ENCODE results near the gene FMNL1.
"Not testable (repeated sequence)": the region's sequence is repeated elsewhere in the genome, so short reads cannot be mapped to it uniquely, and the experiment has no call there.

The FMNL1 gene, protein sequence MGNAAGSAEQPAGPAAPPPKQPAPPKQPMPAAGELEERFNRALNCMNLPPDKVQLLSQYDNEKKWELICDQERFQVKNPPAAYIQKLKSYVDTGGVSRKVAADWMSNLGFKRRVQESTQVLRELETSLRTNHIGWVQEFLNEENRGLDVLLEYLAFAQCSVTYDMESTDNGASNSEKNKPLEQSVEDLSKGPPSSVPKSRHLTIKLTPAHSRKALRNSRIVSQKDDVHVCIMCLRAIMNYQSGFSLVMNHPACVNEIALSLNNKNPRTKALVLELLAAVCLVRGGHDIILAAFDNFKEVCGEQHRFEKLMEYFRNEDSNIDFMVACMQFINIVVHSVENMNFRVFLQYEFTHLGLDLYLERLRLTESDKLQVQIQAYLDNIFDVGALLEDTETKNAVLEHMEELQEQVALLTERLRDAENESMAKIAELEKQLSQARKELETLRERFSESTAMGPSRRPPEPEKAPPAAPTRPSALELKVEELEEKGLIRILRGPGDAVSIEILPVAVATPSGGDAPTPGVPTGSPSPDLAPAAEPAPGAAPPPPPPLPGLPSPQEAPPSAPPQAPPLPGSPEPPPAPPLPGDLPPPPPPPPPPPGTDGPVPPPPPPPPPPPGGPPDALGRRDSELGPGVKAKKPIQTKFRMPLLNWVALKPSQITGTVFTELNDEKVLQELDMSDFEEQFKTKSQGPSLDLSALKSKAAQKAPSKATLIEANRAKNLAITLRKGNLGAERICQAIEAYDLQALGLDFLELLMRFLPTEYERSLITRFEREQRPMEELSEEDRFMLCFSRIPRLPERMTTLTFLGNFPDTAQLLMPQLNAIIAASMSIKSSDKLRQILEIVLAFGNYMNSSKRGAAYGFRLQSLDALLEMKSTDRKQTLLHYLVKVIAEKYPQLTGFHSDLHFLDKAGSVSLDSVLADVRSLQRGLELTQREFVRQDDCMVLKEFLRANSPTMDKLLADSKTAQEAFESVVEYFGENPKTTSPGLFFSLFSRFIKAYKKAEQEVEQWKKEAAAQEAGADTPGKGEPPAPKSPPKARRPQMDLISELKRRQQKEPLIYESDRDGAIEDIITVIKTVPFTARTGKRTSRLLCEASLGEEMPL

DNA sequence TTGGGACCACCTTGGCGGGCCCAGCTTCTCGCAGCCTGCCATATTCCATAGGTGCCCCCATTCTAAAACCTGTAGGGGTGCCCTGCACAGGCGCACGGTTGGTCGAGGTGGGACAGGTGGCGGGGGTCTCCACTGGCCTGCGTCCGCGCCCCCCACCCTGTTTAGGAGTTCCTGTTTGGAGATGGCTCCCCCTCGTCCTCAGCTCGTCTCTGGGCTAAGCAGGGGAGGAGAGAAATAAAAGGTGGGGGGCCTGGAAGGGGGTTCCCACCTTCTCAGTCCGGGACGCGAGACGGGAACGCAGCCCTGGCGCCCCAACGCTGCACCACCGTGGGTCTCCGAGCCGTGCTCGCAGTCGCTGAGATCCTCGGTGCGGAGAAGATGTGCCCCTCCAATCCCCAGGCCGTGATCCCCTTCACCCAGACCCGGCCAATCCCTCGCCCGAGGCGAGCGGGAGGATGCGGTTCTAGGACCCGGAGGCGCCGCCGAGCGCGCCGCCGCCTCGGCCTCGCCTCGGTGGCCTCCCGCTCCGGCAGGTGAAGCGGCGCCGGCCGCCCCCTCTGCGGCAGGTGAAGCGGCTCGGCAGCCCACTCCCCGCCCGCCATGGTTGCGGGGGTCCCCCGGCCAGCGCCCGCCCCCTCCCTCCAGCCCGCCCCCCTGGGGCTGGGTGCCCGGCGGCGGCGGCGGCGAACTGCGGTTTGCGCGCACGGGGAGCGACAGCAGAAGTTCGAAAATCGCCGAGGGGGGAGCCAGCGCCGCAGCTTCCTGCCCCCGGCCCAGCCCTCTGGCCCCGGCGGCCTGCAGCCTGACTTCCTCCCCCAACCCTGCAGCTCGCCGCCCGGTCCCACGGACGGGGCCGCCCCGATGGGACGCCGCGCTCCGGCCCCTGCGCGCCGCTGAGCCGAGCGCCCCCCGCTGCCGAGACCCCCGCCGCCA lies at the start of gene FMNL1:
Gene FMNL1 (plus strand): TSS at position 805 of the 933 bp plus-strand sequence. CDS start 240 bp downstream, outside the sequence.
- DNase-seq (ENCODE audit: low spot score) = no peak

DNA sequence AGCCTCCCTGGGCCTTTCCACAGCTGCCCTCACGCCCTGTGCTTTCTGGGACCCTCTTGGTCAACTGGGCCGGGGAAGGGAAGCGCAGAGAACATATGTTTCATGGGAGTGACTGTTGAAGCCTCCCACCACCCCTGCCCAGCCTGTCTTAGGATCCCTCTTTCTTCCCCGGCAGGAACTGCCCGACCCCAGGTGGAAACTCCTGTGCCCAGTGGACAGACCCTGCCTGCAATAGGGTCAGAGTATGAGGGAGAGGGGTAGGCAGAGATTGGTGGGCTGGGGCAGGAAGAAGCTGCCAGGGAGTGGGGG lies 49.5 kb upstream of the FMNL1 start:
- no peak for DNase-seq (ENCODE audit: low spot score)

DNA sequence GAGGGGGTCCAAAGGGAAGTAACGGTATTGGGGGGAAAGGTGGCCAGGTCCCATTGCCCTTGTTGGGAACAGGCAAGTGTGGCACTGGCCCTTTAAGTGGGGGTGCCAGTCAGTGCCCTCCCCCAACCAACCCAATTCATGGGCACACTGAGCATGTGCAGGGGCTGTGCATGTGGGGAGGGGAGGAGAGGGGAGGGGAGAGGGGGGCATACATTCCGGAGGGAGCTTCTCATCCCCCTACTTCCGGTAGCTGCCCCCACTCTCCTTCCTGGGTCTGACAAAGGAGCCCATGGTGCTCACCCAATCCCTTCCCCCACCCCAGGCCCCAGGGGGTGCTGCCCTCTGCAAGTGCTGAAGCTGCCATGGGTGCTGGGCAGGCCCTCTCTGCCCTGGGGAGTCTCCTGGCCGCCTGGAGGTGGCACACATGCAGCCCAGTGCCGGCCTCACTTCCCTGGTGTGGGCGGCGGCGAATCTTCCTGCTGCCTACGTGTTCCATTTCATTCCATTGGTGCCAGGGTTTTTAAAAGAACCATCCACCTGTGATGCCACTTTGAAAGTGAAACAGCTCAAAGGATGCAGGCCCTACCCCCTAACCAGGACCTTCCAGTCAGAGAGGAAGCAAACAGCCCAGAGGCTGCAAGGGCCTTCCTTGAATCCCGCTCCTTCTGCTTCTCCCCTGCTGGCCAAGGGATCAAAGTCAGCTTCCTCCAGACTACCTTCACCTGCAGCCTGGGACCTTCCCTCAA lies 49.0 kb upstream of the FMNL1 start:
- DNase-seq (ENCODE audit: low spot score) = peak; percentile 98

DNA sequence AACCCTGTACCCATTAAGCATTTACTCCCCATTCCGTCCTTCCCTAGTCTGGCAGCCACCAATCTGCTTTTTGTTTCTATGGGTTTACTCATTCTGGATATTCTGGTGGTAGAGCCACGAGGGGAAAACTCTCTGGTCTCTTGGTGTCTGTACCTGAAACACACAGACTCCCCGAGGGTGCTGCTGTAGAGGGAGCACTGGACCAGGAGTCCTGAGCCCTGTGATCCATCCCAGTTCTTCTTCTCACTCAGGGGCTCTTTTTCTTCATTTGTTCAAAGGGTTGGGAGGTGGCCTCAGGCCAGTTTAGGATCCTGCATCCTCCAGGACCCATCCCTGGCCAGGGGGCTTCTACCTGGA lies 45.9 kb upstream of the FMNL1 start:
- no peak for DNase-seq (ENCODE audit: low spot score)

DNA sequence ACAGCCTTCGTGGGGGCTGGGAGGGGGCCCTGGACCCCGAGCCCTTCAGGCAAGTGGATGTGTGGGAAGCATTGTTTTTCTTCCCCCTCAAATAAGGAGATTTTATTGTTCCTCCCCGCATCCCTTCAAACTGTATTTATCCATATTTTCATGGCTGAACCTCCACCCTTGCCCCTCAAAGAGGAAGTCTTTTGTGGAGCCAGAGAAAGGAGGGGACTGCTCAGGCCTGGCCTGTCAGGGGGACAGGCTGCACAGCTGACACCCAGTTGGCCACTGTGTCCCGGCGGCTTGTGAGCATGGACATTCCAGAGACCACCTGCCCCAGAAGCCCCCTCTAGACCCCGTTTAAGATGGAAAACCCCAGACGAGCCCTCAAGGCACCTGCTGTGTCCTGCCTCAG lies 44.1 kb upstream of the FMNL1 start:
- no peak for DNase-seq (ENCODE audit: low spot score)

DNA sequence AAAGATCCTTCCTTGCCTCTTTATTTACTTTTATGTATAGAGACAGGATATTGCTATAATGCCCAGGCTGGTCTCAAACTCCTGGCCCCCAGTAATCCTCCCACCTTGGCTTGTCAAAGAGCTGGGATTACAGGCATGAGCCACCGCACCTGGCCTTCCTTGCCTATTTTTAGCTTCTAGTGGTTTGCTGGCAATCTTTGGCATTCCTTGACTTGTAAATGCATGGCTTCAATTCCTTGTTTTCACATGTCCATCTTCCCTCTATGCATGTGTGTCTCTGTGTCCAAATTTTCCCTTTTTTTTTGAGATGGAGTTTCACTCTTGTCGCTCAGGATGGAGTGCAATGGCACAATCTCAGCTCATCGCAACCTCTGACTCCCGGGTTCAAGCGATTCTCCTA lies 37.5 kb upstream of the FMNL1 start:
- no peak for DNase-seq (ENCODE audit: low spot score)

DNA sequence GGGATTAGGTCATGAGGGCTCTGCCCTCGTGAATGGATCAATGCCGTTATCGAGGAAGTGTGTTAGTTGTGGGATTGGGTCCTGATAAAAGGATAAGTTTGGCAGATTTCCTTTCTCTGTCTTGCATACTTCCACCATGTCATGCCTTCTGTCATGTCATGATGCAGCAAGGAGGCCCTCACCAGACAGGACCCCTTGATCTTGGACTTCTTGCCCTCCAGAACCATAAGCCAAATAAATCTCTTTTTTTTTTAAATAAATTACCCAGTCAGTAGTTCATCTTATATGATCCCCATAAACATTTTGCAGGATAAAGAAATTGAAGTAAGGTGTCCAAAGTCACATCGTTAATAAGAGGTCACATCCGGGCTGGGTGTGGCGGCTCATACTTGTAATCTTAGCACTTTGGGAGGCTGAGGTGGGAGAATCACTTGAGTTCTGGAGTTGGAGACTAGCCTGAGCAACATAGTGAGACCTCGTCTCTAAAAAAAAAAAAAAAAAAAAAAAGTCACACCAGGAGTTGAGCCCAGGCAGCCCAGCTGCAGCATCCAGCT lies 34.8 kb upstream of the FMNL1 start:
- no peak for DNase-seq (ENCODE audit: low spot score)

DNA sequence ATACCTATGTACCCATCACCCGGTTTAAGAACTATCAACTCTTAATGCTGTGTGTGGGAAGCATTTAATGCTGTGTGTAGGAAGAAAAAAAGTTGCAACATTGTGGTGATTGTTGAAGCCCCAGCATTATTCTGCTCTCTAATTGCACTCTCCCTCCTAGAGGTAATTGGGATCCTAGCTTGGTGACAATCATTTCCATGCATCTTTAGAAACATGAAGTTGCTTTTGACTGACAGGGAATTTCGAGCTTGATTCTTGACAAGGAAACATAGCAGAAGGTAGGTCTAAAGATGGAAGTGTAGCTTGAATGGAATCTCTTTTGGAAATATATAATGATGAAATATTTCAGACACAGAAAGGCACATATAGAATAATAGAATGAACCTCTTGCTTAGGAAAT lies 32.7 kb upstream of the FMNL1 start:
- no peak for DNase-seq (ENCODE audit: low spot score)

DNA sequence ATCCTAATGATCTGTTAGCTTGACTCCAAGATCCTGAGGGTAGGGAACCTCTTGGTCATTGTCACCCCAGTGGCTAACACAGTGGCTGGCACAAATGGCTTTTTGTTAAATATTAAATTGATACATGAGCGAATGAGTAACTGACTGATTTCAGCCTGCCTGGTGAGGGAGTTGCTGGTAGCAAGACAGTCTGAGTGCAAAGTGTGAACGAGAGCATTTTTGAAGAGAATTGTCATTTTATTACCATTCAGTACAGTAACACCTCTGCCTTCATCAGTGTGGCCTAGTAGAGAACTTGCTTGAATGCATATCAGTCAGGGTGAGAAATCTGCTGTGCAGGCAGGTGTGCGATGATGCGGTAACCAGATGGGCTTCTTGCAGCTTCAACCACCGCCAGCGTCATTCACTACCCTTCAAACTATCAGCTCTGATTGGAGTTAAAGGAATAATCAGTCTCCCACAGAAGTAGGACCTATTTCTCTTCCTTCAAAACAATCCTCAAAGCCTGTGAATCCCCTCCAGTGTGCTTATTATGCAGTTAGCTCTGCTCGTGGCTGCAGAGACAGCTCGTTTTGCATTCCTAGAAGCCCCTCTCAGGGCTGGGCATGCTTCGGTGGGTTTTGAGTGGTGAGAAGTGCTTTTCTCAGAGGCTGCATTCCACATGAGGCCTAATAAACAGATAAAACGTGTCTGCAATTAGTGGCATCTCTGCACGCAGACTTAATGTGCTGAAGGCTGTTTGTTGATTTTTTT lies 31.0 kb upstream of the FMNL1 start:
- no peak for DNase-seq (ENCODE audit: low spot score)

DNA sequence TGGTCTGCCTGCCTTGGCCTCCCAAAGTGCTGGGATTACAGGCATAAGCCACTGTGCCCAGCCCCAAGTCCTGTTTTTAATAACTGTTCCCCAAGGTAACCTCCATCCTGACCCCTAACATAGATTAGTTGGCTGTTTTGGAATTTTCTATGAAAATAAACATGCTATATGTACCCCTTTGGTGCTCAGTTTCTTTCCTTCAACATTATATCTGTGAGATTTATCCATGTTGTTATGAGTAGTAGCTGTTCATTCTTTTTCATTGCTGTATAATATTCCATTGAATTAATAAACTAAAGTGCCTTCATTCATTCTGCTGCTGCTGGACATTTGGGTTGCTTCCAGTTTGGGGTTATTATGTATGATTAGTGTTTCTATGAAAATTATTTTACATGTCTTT lies 26.3 kb upstream of the FMNL1 start:
- DNase-seq (ENCODE audit: low spot score) = no peak

DNA sequence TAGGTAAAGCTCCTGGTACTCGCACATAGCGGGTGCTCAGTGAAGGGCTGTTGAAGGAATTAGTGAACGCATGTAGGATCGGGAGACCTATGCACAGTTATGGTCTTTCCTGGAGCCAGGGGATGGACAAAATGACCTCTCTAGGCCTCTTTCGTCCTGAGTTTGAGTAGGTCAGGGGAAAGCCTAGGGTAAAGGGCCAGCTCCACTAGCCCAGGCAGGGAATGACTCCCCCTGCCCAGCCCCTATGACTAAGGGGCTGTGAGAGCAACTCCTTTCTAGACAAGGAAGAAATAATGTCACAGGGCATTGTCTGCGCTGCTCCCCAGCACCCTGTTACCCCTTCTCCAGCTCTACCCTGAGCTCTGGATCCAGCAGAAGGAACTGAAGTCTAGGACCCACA lies 24.6 kb upstream of the FMNL1 start:
- no peak for DNase-seq (ENCODE audit: low spot score)

DNA sequence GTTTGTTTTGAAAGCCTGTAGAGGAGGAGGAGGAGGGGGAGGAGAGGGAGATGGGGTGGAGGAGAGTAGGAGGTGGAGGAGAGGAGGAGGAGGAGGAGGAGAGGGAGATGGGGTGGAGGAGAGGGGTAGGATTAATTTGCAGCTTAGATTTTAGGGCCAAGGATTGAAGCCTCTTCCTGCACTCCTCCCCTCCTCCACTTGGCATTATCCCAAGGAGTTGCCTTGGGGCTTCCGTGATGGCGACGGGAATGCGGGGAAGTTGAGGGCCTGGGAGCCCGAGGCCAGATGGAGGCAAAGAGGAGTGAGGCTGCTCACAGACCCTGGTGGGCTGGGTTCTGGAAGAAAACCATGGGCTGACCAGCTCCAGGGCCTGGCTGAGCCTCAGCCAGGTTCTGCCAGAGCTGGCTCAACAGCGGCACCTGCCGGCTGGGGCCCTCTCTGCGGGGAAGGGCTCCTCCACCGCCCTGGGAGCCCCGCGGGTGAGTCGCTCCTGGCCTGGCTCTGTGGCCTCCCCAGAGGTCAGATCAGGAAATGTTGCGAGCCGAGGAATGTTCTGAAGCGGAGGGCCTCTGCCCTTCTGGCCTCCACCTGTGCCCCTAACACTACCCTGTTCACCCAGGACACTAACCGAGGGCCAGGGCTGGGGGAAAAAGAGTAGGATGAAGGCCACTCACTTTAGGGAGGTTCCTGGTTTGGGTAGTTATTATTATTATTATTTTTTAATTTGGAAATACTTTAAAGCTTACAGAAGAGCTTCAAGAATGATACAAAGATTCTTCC lies 23.9 kb upstream of the FMNL1 start:
- peak; percentile 87 for DNase-seq (ENCODE audit: low spot score)

DNA sequence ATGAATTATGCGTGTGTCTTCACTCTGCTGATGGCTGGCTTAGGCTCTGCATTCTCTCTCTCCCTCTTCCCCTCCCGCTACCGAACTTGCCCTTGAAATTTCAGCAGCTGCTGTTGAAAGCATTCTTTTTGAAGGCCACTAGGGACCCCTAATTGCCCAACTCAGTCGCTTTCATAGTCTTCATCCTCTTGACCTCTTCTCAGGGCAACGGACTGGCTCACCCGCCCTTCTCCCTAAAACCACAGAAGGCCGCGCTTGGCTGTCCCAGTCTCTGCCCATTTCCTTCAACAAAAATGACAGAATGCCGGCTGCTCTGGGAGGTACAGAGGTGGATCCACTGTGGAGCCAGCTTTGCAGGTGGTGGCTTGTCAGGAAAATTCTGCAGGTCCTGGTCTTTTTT lies 21.0 kb upstream of the FMNL1 start:
- no peak for DNase-seq (ENCODE audit: low spot score)

DNA sequence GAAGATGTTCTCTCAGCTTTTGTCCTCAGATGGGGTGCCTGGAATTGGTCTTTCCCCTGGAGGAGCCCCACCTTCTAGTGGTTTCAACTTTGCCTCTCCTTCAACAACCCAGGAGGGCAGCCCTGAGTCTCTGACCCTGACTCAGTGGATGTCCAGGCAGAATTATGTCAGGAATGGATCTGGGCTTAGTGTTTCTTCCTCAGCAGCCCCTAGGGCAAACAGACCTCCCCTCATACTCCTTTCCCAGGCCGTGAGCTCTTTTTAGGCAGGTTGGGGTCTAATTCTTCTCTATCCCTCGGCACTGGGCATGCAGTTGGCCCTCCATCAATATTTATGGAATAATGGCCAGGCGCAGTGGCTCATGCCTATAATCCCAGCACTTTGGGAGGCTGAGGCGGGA lies 20.2 kb upstream of the FMNL1 start:
- no peak for DNase-seq (ENCODE audit: low spot score)

DNA sequence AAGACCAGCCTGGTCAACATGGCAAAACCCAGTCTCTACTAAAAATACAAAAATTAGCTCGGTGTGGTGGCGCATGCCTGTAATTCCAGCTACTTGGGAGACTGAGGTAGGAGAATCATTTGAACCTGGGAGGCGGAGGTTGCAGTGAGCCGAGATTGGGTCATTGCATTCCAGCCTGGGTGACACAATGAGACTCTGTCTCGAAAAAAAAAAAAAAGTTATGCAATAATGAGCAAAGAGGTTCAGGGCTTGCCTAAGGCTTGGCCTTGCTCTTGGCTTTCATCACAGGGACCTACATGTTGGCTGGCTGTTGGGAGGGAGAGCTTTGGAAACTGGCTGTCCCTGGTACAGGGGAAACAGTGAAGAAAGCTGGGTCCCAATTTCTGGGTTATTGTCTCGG lies 19.8 kb upstream of the FMNL1 start:
- not testable (repeated sequence) for DNase-seq (ENCODE audit: low spot score)

DNA sequence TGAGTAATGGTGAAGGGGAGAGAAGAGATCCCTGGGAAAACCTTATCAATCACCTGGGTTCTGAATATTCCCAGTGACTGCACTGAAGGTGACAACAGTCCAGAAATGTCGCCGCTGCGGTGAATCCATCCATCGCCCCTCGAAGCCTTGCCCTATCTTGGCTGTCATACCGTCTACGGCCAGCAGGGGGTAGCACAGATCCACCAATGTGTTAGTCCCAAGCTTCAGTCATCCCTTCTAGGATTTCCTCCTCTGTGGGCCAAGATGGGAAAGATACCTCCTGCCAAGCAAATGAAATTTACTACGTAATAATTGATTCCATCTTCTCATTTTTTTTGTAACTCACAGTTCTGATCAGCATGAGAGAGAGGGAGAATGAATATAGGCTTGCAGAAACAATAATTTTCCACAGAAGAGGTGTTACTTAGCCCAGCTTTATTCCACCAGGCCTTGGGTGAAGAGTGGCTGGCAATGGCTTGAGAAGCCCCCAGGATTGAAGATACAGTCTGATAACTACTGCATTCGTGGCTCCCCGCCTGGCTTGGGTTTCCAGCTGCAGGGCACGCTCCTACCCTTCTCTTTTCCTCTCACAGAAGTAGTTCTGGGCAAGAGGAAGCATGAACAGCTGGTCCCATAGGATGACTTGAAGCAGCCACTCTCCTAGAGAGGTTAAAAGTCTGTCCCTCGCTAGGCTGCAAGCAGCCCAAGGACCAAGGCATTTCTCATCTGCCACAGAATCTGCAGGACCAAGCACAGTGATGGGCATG lies 2.6 kb upstream of the FMNL1 start:
- DNase-seq (ENCODE audit: low spot score) = peak; percentile 75

DNA sequence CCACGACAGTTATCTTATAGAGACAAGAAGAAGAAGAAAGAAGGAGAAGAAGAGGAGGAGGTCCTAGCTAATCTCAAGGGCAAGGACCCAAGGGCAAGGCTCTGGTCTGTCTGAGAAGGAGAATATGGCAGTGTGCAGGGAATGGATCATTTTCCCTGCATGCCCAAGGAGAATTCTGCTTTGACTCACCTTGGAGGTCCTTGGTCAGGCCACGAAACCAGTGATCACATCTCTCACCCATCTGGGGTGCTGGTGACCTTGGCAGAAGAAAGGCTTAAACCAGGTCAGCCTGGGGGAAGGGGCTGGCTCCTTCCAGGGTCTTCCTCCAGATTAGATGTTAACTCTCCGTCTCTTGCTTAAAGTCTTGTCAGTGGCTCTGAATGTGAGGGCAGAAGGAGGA lies 1.6 kb upstream of the FMNL1 start:
- DNase-seq (ENCODE audit: low spot score) = no peak

DNA sequence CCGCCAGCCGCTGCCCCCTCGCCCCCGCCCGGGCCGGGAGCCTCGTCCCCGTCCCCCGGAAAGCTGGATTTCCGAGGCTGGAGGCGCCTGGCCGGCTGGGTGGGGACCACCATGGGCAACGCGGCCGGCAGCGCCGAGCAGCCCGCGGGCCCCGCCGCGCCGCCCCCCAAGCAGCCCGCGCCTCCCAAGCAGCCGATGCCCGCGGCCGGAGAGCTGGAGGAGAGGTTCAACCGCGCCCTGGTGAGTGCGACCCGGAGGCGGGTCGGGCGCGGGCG lies 266 bp downstream of the FMNL1 start:
- no peak for DNase-seq (ENCODE audit: low spot score)
